GM18517 (cell line): ENCODE results near the gene UROS.

Source experiments
- ATAC-seq: cut with Tn5 transposase; IDR thresholded peaks from one replicate; pipeline ENCODE4 v1.9.1; 2021; ENCODE audit warnings: mild to moderate bottlenecking, moderate library complexity; ENCODE audit not compliant: unreplicated experiment

UROS gene

DNA sequence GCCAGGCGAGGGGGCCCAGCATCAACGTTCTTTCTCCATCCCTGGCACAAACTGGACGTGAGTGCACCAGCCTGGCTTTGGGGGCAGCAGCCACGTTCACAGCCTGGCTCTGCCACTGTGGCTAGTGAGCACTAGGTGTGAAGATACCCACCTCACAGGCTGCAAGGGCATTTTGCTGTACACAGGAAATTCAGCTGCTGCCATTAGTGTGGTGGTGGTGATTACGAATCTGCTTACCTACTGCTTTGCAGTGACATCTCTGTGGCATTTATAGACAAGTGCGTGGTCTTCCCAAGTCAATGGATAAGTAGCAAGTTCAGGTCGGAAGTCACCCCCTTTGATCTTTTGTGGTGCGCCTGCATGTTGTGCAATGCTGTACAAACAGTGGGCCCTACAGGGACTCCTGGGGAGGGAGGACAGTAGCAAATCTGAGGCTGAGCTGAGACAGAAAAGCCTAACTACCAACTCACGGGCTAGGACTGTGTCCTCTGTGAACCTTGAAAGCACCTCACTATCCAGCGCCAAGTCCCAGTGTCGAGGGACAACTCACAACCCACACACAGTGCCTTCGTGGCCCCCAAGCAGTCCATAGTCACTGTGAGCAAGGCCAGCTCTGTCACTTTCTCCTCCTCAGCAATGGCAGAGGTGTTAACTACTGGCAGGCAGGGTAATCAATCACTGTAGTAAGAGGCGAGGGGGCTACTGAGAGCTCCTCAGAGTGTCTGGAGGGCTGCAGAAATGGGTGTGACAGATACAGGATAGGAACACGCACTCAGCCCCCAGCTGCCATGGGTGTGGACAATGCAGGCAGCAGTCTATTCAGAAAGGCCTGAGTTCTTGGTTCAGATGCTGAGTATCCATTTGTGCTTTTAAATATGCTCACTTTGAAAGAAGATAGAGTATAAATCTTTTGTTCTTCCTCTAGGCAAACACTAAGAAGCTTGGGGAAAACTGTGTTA lies 30.4 kb downstream of the UROS start:
- no peak for ATAC-seq

GRCh38 chr10:125788156-125789034 lies 34.7 kb downstream of the UROS start:
- no peak for ATAC-seq

- no peak for ATAC-seq
These were observed 37.3 kb downstream of the UROS start for GRCh38 chr10:125785791-125786190.

DNA sequence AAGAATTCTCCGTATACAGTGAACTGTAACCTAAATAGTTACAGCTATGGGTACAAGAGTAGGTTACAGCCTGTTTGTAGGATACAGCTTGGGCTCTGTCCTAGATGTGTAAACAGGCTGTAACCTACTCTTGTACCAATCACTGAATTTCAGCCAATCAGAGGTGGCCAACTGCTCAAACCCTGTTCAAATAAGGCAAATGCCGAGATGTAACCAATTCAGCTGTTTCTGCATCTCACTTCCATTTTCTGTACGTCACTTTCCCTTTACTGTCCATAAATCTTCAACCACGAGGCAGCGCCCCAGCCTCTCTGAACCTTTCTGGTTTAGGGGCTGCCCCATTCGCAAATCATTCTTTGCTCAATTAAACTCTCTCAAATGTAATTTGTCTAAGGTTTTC lies 39.1 kb downstream of the UROS start:
- peak; percentile 93 for ATAC-seq

DNA sequence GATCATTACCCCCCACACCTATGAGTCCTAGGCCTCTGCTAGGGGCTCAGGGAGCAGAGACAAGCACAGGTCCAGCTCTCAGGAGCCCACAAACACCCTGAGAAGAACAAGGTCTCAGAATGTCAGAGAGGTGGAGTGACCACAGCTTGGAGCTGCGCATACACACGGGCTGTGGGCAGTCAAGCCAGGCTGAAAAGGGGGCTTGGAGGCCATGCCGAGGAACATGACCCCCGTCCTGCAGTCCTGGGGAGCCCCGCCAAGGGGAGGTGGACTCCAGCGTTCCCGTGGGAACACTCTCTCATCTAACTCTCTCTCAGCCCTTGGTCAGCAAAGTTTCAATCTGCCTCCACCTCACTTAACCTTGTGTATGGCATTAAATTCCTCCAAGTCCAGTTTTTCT lies 39.6 kb downstream of the UROS start:
- ATAC-seq = no peak

DNA sequence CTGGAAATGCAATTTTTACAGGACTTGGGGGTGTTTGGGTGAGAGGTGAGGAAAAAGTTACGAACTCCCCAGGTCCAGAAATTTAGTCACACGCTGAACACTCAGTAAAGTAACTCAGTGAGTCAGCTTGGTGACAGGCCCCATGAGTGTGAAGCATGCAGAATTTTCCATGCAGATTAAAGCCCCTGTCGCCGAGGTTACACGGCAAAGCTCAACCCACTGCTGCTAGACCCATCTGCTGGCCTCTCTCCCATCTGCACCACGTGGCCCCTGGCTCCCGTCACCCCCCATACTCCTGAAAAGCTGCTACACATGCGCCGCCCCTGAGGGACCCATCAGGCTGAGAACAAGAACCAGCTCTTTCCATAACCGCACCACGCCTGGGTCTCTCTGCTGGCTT lies 40.4 kb downstream of the UROS start:
- ATAC-seq = no peak

- ATAC-seq = no peak
These were observed 41.0 kb downstream of the UROS start for GRCh38 chr10:125782054-125782453.

DNA sequence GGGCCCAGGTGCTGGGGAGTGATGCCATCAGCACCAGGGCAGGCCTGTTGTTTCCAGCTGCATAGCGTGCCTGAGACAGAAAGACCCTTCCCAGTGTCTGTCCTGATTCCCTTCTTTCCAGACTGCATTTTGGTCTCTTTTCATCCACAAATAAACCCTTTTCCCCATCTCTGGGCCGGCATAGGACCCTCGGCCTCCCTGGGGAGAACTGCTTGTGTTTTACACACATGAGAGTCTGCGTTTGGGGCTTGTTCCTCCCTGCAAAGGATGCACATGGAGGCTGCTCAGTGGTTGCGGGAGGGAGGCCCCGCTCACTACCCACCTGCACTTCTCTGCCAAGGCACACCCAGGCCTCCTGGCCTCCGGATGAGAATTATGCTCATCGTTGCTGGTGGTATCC lies 41.7 kb downstream of the UROS start:
- ATAC-seq = no peak

- no peak for ATAC-seq
These were observed 43.4 kb downstream of the UROS start for GRCh38 chr10:125779403-125780327.

DNA sequence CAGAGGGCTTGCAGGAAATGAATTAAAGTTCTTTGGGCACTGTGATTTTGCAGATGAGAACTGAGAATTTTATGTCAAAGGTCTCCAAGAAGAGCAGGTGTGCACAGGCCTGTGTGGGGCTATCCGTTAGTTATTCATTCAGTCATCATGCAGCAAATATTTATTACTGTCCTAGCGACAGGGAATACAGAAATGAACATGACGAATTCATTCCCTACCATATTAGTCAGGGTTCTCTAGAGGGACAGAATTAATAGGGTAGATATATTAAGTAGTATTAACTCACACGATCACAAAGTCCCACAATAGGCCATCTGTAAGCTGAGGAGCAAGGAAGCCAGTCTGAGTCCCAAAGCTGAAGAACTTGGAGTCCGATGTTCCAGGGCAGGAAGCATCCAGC lies 44.5 kb downstream of the UROS start:
- ATAC-seq = no peak

- ATAC-seq = no peak
These were observed 45.3 kb downstream of the UROS start for GRCh38 chr10:125777806-125778205.

DNA sequence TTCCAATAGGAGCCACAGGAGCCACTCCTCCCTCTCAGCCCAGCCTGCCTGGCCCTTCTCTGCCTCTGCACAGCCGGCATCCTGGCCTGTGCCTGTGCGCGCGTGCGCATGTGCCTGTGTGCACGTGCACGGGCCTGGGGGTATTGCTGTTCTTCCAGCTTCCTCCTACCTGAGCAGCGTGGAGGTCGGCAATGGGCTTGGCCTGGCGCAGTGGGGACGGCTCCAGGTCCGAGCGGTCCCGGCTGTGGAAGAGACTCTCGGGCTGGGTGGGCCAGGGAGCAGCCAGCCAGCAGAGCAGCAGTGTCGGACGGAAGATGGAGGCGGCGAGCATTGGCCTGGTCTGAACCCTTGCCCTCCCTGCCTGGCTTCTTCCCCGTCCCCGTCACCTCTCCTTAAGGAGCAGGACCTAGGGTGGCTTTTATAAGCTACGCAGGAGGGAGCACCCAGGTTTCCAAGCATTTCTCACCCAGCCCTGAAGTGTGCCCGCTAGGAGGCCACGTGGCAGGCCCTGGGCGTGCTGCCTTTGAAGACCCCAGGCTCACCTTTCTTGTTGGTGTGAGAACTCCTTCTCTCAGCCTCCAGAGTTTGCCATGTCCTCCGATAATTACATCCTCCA lies 47.5 kb downstream of the UROS start, which contains the start of gene MMP21:
Gene MMP21, minus strand, starts transcription at position 331 of the 616 bp plus-strand sequence. Its CDS starts 0 bp downstream, at position 331.
- no peak for ATAC-seq

GRCh38 chr10:125774581-125775191 lies 48.4 kb downstream of the UROS start:
- no peak for ATAC-seq

- ATAC-seq = no peak
These were observed 49.1 kb downstream of the UROS start for GRCh38 chr10:125773687-125774543.

DNA sequence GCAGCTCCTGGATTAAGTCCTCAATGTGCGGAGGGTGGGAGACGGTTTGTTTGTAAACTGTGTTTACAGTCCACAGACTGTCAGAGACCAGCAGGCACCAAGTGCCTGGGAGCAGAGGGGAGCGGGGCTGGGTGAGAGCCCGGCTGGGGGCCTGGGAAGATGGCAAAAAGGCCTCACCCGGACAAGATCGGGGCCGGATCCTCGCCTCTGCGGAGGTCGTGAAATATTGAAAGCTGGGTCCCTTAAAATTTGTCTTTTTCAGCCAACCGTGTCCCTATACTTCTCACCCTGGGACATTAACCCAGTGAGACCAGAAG lies 50.2 kb downstream of the UROS start:
- ATAC-seq = no peak

- no peak for ATAC-seq
These were observed 50.8 kb downstream of the UROS start for GRCh38 chr10:125772112-125772863.

GRCh38 chr10:125770844-125771243 lies 52.2 kb downstream of the UROS start:
- ATAC-seq = no peak

DNA sequence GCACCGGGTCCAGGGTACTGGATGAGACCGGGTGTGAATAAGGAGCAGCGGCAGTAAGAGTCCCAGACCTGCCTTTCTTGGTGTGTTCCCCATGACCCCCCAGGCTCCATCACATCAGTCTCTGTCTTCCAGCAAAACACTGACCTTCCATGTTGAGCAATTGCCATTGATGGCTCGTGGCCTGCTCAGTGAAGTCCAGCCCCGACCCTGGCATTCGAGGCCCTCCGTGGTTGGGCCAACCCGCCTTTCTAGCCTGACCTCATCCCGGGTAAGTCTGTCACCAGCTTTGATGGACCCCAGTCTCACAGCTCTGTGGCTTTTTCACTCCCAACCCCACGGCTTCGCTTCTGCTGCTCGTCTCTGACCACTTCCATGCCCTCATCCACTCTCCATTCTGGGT lies 53.9 kb downstream of the UROS start:
- ATAC-seq = no peak
